HG03135 (cell line): ENCODE results near the gene LINC00305.

Experiments
- ATAC-seq: cut with Tn5 transposase; IDR thresholded peaks from one replicate; pipeline ENCODE4 v1.9.1; 2021; ENCODE audit warnings: mild to moderate bottlenecking, moderate library complexity; ENCODE audit not compliant: unreplicated experiment

Gene LINC00305

DNA sequence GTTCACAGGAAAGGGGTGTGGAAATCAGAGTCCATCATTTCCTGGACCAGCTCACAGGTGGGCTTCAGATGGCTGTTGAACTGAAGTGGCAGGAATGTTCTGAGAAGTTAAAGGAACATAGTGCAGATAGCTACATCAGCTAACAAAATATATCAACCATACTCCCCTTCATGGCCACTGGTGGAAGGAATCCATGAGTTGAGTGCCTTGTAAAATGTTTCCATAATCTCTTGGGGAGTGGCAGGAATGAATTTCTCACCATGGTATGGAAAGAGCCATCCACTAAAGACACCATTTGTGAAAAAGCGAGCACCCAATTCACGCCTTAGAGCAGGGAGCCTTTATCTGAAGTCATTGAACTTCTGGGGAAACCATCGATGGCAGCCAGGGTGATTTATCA, at the start of gene LINC00305:
Gene LINC00305 (minus strand): TSS at position 101 of the 400 bp plus-strand sequence.
- ATAC-seq: no peak

DNA sequence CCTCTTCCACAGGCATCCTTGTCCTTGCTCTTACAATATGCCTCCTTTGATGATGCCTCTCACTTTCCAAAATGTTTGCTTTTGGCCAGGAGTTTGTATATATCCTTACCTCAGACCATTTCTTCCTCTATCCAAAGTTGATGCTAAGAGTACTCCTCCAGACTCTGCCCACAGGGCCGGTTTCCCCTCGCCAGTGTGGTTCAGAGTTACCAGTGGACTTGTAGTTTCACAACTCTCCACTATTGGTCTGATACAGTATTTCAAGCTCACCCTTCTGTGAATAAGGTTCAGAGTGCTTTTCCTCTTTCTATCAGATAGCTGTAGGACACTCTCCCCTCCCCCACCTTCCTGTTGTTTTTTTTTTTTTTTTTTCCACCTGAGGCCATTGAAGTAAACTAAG, 42.2 kb upstream of the LINC00305 start:
- ATAC-seq: no peak

DNA sequence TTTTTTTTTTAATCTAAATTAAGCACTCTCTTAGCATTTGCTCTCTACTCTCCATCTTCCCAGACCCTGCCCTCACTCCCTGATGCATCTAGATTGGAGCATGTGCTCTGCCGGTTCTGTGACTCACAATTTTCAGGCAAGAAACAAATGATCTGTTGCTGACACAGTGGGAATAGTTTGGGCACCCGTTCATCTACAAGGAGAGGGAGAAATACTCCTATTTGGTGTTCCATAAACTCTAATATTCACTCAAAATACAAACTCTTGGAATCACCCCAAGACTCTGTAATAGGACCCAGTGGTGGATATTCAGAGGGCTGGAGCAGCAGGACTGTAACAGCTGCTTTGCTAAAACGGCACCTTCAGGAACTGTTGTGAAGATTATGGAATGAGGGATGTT, 37.1 kb upstream of the LINC00305 start:
- no peak for ATAC-seq

DNA sequence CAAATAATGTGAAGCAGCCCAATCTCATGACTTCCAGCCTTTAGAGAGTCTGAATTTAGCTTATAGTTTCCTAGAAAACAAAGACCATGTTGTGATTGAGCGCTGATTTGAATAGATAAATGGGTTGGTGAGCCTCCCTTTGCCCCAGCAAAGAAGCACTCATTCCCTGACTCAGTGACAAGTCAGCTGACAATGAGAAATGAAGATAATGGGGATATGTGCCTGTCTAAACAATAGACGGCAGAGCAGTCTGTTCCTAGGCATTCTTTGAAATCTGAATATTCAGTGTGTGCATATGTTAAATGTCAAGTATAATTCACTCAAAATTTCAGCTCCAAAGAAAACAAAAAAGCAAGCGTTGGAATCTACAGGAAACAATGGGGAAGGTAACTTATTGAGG, 34.8 kb upstream of the LINC00305 start:
- ATAC-seq: no peak

DNA sequence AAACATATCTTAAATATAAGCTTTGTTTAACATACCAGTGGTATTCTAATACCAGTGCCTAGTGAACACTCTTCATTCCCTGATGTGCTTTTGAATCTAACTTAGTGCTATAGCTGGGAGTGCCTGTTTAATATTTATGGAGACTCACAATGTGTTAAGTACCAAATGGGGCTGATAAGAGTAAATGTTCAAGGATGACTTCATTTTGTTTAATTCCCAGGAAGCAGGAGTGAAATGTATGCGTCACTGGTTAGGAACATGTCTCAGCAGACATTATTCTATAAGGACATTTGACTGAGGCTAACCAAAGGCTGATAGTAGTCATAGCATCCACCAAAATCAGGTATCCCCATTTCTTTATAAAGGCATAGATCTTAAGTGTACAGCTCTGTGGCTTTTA, 31.7 kb upstream of the LINC00305 start:
- ATAC-seq: no peak

DNA sequence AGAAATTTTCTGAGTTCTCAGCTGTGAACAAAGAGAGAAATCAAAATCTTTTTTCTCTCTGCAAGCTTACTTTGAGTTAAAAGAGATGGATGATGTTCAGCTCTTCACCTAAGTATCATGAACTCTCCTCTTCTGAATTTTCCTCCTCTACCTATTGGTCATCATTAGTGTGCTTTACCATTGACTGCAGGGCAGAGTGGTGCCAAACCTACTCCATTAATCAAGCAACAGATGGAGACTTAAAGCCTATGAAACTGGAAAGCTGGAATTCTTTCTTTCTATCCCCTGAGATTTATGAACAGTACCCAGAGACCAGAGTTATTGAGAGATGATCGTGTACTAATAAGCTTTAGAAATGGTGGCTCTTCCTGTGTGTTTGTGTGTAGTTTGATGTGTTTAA, 31.3 kb upstream of the LINC00305 start:
- no peak for ATAC-seq

DNA sequence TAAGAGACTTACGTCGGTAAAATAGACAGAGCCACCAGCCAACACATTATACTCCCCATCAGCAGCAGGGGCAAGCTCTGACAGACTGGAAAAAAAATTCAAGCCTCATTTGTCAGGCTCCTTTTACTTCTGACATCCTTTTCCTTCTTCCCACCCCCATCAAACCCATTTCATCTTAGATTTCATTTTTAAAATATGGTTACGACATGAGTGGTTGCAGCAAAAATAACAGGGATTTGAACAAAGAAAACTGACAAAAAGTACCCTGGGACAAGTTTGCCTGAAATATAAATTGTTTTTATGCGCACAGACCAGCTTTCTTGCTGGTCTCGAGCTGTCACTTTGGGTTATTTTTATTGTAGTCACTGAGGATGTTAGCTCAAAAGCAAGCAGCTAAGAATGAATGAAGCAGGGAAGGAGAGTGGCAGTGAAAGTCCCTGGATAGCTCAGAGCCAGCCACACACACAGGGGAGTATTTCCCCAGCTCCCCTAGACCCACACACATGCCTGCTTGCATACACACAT, 30.7 kb upstream of the LINC00305 start:
- ATAC-seq: no peak

DNA sequence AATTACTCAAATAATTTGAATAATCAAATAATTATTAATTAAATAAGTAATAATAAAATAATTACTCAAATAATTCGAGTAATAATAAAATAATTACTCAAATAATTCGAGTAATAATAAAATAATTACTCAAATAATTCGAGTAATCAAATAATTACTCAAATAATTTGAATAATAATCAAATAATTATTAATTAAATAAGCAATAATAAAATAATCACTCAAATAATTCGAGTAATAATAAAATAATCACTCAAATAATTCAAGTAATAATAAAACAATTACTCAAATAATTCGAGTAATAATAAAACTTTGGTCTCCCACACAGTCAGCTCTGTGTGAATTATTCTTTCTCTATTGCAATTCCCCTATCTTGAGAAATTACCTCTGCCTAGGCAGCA, 30.0 kb upstream of the LINC00305 start:
- ATAC-seq: no peak

DNA sequence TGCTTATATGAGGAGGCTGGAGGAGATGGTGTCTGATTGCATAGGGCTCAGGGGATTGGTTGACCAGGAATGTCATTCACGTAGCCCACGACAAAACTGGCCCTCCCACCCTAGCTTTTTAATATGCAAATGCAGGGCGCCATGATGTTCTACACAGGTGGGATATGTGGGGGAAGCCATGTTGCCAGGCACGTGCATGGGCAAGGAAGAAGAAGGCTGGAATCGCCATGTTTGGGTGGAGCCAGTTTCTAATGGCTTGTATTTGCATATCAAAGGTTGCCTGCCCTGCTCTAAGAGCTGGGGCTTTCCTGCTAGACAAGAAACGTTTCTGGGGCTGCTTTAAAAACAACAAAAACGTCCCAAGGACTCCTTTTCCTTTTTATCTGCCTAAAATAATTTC, 26.5 kb upstream of the LINC00305 start:
- no peak for ATAC-seq

DNA sequence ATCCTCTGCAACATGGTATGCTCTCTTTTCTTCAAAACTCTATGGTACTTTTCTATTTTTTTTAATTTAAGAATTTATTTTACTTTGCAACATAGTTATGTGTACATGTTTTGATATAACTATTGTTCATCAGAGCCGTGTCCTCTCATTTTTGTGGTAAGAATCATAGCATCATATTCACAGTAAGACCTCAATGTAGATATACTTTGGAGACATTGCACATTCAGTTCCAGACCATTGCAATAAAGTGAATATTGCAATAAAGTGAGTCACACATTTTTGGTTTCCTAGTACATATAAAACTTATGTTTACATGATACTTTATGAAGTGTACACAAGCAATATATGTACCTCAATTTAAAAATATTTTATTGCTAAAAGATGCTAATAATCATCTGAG, 22.7 kb upstream of the LINC00305 start:
- ATAC-seq: no peak

DNA sequence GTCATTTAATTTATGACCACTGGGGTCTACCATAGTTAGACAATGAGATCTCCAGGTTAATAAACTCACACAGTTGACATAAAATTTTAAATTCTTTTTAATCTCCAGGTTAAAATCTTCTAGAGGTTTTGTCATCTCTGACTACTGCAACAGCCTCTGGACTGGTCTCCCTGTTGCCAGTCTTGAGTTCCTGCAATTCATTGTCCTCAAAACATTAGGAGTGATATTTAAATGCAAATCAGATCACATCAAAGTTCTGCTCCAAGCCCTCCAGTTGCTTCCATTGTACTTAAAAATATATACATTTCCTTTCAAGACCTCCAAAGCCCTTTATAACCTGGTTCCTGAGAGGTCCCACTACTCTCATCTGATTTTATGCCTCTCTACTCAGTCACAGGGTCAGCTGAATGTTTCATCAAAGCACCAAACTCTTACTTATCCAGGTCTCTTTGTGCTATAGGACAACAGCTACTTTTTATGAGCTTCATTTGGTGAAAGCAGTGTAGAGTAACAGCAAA, 18.6 kb upstream of the LINC00305 start:
- ATAC-seq: no peak

DNA sequence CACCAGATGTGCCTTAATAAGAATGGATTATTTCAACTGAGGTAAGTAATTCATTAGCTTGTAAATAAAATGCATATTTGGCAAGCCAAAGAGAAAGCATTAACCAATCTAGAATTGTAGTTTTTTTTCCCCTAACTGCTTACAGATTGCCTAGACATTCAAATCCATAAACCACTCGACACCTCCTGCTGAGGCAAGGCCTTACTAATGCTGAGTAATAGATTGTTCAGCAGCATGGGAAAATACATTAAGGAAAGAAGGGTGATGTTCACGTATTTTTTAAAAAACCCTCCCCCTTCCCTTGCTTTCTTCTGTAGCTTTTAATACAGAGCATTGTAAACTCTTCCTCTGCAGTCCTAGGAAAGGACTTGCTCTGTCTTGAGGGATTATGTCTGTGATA, 17.0 kb upstream of the LINC00305 start:
- ATAC-seq: no peak

DNA sequence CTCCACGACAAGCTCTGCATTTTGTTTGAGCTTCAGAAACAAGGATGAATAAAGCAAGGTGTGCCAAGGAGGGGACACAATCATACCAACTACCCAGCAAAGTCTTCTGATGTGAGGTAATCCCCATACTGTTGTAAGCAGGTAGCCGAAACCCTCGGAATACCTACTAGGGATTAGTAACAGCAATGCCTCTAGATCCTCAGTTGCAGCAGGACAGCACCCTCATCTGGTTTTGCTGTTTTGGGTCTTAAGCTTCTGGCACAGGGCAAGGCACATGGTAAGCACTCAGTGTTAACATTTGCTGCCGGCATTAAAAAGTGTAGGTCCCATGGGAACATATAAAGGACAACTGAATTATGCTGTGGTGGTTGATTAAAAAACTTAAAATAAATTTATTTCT, 16.0 kb upstream of the LINC00305 start:
- ATAC-seq: no peak

DNA sequence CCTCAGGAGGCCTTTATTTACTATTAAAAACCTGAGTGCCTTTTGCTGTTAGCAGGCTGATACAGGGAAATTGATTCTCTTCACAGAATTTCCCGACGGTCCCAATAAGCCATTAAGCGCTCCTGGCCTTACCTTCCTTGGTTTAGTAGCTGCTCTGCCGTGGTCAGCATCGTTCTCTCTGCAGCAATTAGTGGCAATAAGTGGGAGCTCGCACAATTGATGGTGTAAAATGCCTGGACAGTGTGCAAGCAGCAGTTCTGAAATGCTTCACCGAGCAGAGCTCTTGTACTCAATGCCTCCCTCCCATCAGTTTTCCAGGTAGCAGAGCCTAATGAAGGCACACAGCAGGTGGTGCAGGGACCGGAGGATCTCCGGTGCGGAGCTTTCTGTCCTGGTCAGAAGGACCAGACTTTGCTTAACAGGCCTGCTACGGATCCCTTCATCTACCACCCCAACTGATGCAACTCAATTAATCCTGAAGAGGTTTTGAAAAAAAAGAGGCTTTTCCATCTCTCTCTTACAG, 1.1 kb upstream of the LINC00305 start:
- ATAC-seq: no peak

DNA sequence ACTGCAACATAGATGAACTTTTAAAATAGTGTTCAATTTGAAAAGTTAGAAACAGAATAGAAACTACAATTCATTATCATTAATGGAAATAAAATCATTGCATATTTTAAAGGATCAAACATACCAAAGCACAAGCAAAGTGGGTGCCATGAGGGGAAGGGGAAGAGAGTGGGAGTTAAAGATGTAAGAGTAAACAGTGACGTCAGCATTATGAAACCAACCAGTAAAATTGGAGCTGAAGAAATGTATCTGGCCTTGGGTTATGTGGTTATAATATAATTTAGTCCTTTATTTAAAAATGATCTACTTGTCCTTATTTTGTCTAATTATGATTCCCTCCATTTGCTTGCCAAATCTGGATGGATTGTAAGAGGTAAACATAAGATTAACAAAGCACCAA, 6.0 kb downstream of the LINC00305 start:
- ATAC-seq: no peak

DNA sequence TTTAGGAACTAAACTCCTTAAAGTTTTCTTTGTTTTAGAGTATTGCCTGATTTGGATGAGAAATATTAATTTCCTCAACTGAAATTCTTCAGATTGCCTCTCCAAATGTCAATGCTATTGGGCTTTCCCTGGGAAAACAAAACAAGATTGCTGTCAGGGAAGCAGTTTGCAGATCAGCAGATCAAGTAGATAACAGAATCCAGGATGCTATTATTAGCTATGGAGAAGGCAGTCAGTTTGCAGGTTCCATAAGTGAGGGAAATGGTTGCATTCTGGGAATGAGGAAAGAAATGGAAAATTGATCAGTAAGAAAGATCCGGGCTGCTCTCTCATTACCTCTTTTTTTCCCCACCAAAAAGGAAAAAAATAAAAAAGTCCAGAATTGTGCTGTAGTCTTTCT, 11.0 kb downstream of the LINC00305 start:
- no peak for ATAC-seq

DNA sequence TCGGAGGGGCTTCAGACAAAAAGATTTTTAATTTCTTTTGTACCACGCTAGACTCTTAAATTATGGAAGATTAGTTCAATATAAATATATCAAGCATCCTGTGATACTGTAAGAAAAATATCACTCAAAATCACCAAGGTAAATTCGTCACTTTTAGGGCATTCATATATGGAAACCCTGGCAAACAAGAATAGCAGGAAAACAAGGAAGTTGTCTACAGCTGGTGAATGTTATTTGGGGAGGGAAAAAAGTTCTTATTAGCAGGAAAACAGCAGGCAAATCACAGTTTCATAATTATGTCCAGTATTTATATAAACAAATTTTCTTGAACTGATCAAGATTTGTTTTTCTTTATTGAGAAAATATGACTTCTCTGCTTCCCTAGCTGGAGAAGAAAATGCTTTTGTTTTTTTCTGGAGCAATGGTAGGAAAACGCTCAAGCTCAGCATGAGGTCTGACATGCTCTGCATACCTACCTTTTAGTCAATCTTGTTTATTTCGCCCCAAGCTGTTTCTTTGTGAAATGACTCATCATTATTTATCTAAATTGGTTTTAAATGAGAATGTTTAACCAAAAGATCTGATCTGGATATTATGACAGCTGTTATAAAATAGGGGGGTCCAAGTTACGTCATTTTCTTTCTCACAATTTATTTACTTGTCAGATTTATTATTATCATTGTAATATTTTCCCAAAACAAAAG, 14.7 kb downstream of the LINC00305 start:
- no peak for ATAC-seq

DNA sequence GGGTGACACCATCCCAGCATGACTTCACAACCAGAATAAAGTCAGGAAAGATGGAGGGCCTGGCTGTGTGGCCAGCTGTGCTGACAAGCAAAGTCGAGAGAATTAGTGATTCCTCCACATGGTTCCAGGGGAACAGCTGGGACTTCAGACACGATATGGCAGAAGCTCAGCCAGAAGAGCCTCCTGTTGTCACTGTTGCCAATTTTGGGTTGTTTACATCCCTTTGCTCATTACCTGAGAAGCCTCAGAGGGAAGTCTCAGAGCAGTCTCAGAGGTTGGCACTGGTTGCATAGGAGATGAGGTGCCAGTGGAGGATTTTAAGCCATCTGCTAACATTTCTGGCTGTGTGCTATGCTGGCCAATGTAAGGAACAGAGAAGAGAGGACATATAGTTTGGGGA, 16.0 kb downstream of the LINC00305 start:
- ATAC-seq: no peak

DNA sequence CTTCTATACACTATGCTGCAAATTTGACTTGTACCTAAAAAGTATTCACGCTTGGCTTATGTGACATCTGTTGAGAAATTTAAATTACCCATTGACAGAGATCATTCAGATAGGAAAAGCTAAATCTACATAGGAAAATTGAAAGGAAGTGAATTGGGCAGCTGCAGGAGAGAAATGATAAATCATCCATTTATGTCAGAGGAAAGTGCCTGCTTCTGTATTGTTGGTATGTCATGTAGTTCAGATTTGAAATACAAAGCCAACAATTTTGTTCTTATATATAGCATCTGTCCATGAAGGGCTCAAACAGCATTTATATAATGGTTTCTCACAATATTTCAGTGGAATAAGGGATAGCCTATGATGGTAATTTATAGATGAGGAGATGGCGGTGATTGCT, 17.6 kb downstream of the LINC00305 start:
- no peak for ATAC-seq

DNA sequence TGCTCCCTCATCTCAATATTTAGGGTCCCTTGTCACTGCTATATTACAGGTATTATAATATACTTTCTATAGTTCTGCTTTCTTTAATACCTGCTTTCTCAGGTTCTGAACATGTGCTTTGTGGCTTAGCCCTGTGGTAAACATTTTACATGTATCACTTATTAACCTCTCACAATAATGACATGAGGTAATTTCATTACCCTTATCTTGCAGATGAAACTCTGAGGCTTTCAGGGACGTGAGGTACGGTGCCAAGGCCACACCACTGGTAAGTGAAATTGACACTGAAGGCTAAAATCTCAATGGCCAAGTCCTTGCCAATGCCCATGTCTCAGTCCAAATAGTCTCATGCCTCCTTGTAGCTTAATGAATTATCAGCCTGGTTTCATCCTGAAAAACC, 21.7 kb downstream of the LINC00305 start:
- ATAC-seq: peak; percentile 82

DNA sequence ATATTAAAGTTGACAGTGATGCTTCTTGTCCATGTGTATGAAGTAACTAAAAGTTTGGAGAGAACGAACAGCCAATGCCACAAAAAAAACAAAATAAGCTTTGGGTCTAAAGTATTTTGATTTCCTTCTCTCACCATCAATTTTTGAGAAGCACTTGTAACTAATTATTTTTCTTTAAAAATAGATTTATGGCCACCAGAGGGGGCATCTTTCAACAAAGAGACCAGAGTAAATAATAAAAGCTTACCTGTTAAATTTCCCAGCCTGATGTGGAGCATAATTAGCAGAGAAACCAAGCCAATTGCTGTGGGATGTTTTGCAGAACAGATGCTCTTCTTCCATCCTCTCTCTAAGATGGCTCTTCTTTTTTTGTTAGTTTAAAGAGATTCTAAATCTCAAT, 29.0 kb downstream of the LINC00305 start:
- no peak for ATAC-seq

DNA sequence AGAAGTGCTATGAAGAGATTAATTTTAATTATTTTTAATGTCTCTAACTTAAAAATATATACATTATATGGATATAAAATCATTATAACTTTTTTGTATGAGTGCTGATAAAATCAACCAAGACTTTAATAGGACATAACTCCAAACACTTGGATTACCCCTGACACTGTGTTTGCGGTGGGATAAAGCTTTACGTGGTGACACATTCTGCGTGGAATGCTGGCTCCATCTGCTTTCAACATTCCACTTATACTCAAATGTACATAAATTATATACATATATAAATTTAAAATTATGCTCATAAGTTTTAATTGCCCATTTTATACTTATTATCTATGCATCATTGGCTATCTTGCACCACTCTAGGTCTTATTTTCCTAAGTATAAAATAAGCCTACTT, 30.5 kb downstream of the LINC00305 start:
- ATAC-seq: no peak
